GM19193 (cell line): Measurements from ENCODE around the gene POP7.

Source experiments
- POLR2A ChIP-seq: IDR thresholded peaks from 4 replicates; pipeline ENCODE4 v1.6.1; 2011; ENCODE audit not compliant: insufficient read depth, insufficient read length; ENCODE audit errors: extremely low read depth

Gene POP7

DNA sequence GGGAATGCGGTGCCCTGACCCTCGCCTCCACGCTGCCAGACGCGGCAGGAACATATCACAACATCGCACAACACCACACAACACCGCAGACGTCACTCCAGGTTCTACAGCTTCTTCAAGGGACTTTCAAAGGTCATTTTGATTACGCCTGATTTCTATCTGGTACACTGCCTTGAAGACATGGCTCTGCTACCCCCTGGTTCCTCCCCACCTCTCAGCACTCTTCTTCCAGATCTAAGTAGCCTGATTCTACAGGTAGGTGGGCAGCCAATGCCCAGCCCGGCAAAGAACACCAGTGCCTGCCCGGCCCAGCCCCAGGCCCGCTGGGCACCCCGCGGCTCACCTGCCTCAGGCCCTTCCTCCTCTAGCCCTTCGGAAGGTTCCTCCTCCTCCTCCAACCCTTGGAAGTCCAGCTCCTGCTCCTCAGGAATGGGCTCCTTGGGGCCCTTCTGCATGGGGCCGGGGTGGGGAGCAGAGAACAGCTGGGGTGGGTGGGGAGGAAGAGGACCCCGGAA, 20.2 kb upstream of the POP7 start:
- no peak for TF ChIP-seq POLR2A

DNA sequence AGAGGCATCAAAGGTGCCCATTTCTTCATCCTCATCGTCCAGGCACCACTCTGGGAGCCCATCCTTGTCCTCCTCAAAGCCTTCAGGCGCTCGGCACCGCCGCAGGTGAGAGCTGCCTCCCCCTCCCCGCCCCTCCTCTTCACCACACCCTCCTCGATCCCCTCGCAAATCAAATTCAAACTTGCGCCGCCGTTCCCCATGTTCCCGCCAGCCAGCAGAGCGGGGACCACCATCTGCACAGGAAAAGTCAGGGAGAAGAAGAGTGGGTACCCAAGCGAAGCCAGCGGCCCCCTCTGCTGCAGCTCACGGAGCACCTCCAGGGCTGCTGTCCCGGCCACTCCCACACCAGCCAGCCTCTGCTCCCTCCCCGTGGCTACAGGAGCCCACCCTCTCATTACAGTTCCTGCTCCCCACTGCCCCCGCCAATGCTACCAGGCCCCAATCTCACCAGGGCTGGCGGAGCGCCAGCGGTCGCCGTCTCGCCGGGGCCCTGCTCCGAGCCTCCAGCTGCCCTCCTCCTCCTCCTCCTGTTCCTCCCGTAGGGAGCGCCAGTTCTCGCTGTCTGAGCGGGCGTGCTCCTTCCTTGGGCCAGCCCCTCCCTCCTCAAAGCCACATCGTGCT, 19.6 kb upstream of the POP7 start:
- no peak for TF ChIP-seq POLR2A

DNA sequence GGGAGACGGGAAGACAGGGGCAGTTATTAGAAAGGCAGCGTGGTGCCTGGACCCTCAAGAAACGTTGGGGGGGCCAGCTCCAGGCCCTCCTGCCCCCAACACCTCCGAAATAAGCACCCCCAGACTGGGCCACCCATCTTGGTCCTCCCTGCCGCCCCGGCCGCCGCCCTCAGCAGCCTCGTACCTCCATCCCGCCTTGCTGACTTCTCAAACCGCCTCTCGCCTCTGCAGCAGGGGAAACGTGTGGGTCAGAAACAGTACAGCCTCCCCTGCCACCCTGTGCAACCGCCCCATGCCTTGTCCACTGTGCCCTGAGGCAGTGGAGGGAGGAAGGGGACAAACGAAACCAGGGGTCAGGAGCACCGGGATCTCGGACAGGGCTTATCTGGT, 19.1 kb upstream of the POP7 start:
- TF ChIP-seq POLR2A, result no peak

DNA sequence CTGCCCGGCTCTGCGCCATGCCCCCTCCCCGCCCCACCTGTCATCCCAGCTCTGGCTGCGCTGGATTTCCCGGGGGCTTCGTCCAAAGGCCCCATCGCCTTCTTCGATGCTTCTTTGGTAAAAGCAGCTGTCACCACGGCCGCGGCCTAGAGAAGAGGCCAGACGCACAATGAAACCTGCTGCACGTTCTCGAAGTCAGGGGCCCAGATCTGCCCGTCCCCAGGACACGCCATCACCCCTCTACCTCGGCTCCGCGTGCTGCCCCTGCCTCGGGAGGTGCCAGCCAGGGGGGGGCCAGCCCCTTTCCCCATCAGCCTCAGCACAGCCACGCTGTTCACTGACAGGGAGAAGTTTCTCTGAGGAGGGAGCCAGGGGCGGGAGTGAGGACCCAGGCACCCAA, 18.7 kb upstream of the POP7 start:
- TF ChIP-seq POLR2A, result no peak

DNA sequence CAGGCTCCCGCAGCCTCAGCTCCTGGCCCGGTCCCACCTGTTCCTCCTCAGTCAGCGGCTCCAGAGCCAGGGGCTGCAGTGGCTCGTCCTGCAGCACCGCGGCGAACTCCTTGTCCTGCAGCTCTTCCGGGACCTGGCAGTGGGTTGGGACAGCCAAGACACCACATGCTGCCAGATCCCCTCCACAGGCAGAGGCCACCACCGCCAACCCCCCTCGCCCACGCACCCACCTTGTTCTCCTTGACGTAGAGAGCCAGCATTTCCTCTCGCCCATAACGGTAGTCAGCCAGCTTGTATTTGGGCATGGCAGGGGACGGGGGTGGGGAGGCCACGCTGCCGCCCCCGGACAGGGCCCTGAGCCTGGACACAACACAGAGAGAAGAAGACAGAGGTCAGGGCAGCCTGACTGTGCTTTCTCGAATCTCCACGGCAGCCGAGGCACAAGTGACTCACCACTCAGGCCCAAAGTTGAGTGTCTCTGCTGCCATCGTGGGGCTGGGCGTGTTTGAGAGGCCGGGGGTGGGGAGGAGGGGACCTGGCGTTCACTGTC, 18.1 kb upstream of the POP7 start:
- TF ChIP-seq POLR2A, result no peak

DNA sequence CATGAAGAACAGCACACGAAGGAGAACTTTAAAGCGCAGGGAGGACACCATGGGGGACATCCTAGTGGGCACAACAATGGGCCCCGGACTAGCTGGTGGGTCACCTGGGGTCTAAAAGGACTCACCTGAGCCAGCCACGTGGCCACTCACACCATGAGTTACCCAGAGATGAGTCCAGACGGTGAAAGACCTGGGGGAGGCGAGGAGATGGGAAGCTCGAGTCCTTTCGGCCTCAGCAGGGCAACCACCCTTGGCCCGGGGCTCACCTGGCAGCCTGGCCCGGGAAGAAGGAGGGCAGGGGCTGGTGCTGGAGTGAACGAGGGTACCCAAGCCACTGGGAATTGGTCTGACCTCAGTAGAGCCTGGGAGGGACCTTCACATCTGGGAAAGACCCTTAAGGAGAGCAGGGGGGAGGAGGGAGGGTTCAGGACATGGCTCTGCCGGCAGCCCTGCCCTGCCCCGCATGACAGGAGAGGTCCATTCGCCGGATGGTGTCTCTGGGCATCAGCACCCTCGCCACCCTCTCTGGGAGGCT, 17.5 kb upstream of the POP7 start:
- no peak for TF ChIP-seq POLR2A

DNA sequence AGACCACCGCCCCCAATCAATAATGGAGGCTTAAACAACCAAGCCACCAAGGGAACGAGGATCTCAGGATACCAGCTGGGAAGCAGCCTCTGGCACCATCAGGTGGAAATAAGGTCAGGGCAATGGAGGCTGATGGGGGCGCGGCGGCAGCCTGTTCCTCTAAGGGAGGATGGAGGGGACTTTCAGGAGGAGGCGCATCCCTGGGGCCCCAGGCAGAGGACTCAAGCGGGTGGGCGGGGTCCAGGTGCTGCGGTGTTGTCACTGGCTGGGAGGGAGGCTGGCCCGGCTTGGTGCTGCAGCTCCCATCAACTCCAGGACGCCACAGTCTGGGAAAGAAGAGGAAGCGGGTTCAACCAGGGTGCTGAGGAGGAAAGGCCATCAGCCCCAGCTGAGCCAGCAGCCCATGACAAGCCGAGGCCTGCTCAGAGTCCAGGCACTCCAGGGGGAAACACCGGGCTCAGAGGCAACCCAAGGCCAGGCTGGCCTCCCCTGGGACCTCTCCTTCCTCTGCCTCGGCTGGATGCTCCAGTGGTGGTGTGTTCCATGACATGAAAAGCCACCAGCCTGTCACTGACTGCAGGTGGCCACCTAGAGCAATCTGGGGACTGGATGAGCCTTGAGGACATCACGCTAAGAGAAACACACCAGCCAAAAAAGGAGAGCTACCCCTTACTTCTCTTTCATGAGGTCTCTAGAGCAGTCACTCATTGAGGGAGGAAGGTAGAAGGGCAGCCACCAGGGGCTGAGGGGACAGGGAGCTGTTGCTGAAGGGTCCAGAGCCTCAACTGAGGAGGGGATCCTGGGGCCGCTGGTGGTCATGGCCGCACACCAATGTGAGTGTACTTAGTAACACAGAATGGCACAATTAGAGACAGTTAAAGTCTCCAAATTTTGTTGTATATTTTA, 16.4 kb upstream of the POP7 start:
- no peak for TF ChIP-seq POLR2A

DNA sequence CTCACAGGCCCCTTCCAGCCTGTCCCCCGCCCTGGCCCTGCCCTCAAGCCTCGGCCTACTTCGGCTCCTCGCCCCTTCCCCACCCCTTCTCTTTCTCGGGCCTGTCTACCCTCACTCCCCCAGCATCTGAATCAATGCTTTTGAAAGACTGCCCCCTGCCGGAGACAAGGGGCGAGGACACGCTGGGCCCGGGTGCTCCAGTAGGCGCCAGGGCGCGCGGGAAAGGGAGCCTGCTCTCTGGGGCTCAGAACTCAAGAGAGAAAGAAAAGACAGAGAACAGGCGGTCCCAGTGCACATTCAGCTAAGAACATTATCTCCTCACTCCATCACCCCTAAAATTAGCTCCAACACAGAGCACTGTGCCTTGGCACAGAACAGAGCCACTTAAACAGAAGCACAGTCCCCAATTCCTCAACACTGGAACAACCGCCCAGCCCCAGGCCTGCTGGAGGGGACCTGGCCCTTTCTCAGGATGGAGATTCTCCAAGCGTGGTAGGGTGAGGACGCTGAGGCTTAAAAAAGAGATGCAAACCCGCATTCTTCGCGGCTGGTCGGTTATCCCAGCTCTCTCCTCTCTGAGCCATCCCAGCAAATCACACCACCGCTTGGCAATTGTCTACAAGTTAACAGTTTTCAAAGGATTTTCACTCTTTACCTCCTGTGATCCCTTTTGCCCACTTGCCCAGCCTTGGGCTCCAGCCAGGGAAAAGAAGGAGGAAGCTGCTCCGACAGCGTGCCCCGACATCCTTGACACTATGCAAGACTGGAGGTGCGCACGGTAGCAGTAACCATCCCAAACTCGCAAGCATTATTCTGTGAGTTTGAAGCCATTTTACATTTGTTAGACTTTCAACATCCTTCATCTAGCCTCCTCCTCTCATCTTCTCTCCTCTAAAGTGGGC, 14.0 kb upstream of the POP7 start:
- TF ChIP-seq POLR2A, result no peak

DNA sequence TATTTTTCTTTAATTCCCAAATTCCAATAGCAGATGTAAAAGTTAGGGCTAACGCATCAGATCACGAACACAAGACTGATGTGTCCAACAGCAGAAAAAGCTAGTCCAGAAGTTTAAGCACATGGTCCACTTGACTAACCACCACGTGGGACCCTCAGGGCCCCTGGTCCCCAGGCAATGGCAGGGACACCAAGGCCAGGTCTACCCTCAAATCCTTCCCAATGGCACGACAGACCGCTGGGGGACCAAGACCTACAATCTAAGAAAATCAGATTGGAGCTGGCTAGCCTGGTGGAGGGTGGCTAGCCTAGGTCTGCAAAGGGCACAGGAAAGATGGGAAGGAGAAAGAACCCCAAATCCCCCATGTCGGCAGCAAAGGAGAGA, 13.4 kb upstream of the POP7 start:
- TF ChIP-seq POLR2A, result no peak

DNA sequence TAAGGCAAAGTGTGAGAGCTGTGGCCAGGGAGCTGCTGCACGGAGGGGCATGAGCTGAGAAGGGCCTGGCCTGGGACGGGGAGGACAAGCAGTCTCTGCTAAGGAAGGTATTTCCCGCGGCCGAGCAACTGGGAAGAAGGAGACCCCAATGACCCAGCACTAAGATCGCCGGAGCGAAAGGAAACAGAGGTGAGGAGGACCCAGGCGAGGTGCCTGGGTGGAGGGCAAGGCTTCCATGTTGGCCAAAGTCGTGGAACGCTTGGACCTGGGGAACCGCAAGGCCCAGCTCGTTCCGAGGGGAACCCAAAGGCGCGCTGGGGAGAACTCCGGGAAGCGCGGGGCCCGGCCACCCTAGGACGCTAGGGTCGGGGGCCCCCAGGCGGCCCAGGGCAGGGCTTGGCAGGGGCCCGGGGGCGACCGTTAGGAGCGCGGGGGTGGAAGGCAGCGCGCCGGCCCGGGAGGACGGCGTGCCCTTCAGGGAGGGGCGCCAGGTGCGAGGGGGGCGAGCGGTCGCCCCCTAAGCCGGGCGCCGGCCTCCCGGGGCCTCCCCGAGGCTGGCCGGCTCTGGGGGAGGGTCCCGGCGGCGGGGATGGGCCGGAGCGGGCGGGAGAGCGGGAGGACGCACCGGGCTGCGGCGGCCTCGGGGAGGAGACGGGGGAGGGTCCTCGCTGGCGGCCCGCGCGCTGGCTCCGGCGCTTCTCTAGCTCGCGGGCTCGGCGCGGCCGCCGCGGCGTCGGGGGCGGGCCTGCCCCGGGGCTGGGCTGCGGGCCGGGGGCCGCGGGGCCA, 12.4 kb upstream of the POP7 start:
- no peak for TF ChIP-seq POLR2A

DNA sequence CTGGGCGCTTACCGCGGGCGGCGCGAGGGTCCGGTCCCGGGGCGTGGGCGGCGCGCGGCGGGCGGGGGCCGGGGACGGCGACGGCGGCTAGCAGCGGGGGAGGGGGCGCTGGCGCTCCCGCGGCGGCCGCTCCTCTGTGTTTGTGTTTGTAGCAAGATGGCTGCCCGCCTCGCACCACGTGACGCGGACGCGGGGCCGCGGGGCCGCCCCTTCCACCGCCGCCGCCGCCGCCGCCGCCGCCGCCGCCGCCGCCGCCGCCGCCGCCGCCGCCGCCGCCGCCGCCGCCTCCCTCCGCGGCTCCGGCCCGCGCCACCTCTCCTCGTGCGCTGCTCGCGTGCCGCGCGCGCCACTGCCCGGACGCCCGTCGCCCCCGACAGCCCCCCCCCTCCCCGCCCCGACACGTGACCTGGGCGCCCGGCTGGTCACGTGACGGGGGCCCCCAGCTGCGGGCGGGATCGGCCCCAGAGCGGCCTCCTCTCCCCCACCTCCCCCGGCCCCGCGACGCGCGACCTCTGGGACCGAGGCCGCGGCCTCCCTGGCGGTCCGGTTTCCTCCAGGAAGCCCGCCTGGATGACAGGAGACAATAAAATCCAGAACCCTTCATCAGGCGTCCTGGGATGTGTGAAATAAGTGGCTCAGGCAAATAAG, 11.7 kb upstream of the POP7 start, which contains the start of gene GIGYF1:
TSS of gene GIGYF1 (minus strand) at position 153 of the 648 bp plus-strand sequence. CDS start 6,012 bp downstream, outside the sequence.
- no peak for TF ChIP-seq POLR2A

DNA sequence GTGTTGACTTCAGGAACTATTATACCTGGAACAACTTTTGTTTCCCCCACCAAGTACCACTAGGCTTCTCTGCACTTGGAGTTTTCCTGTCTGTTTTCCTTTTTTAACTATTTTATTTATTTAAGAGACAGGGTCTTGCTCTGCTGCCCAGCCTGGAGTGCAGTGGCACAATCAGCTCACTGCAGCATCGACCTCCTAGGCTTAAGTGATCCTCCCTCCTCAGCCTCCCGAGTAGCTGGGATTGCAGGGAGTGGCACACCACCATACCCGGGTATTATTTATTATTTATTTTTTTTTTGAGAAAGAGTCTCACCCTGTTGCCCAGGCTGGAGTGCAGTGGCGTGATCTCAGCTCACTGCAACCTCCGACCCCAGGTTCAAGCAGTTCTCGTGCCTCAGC, 9.8 kb upstream of the POP7 start:
- no peak for TF ChIP-seq POLR2A

DNA sequence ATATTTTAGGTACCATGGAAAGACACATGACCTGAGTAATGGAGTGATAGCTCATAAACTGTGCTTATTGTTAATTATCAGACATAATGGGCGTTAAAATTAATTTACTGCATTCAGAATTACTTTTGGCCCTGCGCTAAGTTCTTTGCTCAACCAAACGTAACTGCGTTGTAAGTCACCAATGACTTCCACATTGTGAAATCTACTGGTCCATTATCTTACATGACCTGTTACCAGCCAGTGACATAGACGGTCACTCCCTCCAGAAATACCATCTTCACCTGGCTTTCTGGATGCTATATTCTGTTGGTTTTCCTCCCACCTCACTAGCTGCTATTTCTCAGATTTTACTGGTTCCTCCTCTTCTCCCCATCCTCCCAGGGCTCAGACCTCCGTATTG, 6.9 kb upstream of the POP7 start:
- TF ChIP-seq POLR2A, result no peak
